HG03342 (cell line): ENCODE data around the gene TMEM82.
"Not testable (repeated sequence)": the region's sequence is repeated elsewhere in the genome, so short reads cannot be mapped to it uniquely, and the experiment has no call there.

Experiments
- ATAC-seq: cut with Tn5 transposase; IDR thresholded peaks from one replicate; pipeline ENCODE4 v1.9.1; 2021; ENCODE audit warnings: mild to moderate bottlenecking, moderate library complexity; ENCODE audit not compliant: unreplicated experiment

TMEM82 gene

DNA sequence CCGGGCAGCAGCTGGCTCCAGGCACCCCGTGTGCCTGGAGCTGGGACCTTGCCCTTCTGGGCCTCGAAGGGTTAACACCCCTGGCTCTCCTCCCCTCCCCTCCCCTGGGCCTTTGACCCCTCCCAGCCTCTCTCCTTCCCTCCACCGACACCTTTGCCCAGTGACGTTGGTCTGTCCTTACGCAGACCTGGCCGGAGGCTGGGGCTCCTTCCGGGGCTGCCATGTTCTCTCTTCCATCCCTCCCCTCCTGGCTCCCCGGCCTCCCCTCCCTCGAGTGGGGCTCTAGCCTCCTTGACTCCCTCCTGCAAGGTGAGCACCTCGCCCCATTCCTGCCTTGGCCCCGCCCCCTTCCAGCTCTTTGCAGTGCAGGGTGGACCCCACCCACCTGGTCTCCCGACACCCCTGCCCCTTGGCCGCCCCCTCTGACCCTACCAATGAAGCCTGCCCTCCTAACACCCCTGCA is at the start of gene TMEM82:
TMEM82 (plus strand) TSS at position 161 of the 463 bp plus-strand sequence; CDS start at position 222, 61 bp downstream.
- no peak for ATAC-seq

DNA sequence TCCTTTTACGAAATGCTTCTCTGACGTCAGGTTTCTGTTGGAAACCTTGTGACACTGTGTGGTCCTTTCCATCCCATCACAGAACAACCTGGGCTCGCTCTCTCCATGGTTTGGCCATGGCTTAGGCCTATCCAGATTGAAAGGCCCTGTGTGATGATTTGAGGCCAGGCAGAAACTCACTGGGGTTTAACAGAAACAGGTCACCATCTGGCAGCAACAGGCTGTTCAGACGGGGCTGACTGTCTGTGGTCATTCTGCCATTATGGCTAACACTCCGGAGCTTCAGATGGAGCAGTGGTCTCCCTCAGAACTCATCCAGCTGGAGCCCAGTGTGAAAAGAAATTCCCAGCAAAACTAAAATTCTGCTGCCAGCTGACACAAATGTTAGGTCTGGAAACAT is 48.9 kb upstream of the TMEM82 start:
- no peak for ATAC-seq

DNA sequence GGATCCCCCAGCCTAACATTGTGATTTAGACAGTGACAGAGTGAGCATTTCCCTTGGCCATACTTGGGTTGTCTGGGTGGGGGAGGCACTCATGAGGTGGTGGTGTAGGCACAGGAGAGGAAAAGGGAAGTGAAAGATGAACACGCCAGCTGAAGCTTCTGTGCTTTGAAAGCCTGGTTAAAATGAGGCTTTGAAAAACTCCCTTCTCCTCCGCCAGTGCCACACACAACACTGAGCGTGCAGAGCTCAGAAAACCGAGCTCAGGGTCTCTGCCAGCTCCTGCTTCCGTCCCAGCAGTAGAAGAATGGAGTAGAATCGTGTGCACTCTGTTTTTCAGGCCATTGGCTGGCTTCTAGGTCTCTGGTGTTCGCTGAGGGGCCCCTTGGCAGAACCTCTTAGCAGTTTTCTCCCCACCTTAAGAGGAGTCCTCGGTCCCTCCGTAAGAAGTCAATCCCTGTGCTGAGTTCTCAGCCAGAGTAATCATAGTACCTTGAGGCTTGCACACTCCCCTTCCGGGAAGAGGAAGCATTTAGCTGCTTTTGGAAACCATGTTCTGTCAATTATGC is 45.3 kb upstream of the TMEM82 start:
- peak; percentile 91 for ATAC-seq

DNA sequence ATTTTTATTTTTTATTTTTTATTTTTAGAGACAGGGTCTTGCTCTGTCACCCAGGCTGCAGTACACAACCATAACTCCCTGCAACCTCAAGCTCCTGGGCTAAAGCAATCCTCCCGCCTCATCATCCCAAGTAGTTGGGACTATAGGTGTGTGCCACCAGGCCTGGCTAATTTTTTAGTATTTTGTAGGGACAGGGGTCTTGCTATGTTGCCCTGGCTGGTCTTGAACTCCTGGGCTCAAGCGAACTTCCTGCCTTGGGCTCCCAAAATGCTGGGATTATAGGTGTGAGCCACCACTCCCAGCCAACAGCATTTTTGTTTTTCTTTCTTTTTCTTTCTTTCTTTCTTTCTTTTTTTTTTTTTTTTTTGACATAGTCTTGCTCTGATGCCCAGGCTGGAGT is 44.1 kb upstream of the TMEM82 start:
- ATAC-seq, result no peak

DNA sequence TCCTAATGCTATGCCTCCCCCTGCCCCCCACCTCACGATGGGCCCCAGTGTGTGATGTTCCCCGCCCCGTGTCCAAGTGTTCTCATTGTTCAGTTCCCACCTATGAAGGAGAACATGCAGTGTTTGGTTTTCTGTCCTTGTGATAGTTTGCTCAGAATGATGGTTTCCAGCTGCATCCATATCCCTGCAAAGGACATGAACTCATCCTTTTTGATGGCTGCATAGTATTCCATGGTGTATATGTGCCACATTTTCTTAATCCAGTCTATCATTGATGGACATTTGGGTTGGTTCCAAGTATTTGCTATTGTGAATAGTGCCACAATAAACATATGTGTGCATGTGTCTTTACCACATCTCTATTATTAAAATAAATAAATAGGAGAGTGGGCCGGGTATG is 43.0 kb upstream of the TMEM82 start:
- not testable (repeated sequence) for ATAC-seq

DNA sequence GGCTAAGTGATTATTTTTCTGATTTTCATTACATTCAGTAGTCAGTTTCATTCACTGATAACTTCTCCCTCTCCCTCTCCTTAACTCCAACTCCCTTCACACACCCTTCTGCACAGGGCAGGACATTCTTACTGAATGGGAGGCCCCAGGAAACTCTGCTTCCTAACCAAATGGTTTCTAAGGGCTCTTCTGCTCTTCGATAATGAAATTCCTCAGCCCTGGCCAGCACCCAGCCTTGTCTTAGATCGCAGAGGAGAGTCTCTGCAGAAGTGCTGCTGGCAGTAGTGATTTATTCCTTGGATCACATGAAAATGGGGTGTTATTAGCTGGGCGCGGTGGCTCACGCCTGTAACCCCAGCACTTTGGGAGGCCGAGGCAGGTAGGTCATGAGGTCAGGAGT is 41.8 kb upstream of the TMEM82 start:
- no peak for ATAC-seq

DNA sequence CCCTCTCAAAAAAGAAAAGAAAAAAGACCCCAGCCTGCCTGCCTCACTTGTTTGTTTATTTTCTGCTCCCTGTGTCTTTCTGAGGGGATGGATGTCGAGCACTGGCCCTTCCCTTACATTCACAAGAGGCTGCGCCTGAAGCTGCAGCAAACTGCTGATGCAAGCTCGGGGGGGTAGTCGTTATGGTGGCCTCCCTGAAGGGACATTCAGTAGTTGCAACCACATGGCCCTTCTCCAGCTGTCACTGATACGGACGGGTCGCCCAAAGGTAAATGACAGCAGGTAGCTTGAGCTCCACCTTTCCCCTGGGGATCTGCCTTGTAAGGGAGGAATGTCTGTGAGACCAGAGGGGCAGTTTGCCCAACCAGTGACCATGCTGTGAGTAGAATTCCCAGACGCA is 40.5 kb upstream of the TMEM82 start:
- ATAC-seq, result no peak

DNA sequence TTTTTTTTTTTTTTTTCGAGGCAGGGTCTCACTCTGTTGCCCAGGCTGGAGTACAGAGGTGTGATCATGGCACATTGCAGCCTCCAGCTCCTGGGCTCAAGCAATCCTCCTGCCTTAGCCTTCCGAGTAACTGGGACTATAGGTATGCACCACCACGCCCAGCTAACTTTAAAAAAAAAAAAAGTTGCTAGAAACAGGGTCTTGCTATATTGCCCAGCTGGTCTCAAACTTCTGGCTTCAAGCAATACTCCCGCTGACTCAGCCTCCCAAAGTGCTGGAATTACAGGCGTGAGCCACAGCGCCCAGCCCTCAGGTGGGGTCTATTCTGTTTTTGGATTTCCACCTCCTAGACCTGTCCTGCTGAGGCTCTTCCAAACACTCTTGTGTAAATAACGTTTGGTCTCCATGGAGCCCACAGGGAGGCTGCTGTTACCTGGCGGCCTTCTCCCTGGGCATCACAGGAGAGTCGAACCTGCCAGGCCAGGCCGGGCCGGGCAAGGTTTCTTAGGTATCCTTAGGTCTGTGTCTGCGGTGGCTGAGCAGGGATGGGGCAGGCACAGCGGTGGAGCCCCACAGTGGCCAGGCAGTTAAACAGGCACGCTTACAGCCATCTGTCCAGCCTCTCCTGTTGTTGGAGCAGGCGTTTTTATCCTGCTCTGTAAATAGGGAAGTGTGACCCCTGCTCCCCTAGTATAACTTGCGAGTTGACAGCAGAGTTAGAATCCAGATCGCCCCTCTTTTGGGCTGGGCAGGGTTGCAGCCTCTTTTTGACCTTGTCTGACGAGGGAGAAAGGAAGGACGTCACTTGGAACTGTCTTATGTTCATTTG is 39.4 kb upstream of the TMEM82 start:
- ATAC-seq, result no peak

DNA sequence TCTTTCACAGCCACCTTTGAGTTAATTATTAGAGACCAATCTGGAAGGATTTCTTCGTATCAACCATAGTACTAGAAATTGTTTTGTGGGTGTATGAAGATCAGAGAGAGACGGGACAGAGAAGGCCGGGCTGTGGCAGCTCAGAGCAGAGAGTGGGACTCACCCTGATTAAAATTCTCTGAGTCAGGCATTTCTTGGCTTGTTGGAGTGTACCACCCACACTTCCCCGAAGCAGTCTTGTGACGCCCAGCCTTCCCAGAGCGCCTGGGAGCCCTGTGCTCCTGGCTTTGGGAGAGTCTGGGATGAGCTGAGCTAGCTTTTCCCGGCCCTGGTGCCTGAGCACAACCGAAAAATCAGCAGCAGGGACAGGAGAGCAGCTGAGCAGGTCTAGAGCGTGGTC is 38.7 kb upstream of the TMEM82 start:
- ATAC-seq, result no peak

DNA sequence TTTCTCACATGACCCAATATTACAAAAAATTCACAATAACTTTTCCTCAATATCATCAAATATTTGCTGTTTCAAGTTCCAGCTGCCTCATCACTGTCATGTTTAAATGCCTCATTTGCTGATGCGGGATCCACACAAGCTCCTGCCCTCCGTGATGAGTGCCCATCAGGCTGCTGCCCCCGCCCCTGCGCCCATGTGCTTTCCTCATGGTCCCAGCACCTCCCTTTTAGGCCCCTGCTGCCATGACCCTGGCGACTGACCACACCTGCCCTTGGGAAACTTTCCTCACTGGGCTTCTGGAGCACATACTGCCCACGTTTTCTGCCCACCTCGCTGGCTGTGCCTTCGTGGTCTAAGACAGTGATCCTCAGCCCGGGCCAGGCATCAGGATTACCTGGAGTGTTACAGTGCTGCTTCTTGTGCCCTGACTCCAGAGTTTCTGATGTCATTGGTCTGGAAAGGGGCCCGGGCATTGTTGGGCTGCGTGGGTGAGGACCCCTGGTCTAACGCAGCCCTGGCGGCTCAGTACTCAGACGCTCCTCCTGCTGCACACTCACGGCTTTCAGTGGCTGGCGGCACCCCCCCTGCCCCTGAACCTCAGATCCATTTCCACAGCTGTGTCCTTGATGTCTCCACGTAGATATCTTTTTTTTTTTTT is 37.6 kb upstream of the TMEM82 start:
- no peak for ATAC-seq

DNA sequence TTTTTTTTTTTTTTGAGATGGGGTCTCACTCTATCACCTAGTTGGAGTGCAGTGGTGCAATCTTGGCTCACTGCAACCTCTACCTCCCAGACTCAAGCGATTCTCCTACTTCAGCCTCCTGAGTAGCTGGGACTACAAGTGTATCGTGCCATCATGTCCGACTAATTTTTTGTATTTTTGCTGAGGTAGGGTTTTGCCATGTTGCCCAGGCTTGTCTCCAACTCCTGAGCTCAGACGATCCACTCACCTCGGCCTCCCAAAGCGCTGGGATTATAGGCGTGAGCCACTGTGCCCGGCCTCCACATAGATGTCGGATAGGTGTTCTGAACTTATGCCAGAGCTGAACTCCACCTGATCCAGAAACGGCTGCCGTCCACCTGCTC is 37.1 kb upstream of the TMEM82 start:
- no peak for ATAC-seq

DNA sequence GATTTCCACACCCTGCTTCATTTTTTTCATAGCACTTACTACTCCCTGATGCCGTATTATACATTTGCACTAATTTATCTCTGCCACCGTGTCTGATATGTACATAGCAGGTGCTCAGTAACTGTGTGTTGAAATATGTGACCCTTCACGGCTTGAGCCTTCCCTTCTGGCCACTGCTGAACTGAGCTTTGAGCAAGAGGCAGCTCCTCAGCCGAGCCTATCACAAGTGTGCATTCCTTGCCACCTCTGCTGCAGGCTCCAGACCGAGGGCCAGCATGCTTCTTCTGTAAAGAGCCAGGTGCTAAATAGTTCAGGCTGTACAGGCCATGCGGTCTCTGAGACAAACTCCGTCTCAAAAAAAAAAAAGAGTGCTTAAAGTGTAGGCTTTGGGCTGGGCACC is 35.5 kb upstream of the TMEM82 start:
- ATAC-seq, result no peak

DNA sequence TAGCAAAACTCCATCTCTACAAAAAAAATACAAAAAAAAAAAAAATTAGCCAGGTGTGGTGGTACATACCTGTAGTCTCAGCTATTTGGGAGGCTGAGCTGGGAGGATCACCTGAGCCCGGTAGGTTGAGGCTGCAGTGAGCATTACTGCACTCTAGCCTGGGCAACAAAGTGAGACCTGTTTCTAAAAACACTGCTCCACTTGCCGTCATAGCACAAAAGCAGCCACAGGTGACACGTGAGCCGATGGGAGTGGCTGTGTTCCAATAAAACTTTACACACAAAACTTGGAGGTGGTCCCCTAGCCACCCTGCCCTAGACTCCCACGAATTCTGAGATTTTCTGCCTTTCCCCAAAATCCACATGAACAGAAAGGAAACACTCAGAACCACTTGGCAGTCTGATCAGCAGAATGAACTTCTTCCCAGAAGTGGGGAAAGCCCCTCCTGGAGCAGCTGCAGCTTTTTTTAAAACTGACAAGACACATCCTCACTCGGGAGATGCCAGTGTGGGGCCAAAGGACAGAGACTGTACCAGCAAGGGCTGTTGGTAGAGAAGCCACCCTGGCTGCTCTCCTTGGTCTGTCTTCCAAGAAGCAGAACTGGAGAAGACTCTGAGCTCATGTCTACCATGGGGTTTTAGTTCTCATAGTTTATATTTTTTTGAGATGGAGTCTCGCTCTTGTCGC is 34.9 kb upstream of the TMEM82 start:
- no peak for ATAC-seq

DNA sequence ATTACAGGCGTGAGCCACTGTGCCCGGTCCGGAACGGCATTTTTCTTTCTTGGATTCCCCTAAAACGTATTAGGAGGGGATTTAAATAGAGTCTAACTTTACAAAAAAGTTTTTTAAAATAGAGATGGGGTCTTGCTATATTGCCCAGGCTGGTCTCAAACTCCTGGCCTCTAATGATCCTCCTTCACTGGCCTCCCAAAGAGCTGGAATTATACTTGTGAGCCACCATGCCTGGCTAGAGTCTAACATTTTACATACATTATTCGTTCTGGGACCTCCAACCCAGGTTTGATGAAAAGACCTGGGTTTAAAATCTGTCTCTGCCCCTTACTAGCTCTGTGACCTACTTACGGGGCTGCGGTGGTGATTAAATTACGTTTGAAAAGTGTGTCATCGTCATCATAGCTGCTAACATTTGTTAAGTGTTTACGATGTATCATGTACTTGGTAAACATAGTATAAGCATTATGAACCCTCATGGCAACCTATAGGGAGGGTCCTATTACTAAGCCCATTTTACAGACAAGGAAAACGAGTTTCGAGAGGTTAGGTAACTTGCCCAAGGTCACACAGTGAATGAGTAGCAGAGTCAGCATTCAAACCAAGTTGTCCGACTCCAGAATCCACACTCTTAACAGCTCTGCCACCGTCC is 33.7 kb upstream of the TMEM82 start:
- no peak for ATAC-seq

DNA sequence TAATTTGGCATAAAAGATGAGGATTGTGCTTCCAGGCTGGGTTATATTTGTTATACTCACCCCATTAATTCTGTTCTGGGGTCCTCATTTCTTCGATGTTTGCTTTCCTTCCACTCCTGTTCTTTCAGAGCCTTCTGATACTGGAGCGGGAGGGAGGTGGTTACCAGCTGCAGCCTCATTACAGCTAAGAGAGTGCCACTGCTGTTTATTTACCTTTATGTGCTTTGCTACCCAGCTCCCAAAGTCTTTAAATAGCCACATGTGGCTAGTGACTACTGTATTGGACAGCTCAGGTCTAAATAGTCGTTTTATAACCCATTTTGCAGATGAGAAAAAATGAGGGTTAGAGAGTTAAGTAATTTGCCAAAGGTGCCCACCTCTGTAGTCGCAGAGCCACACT is 33.1 kb upstream of the TMEM82 start:
- no peak for ATAC-seq

DNA sequence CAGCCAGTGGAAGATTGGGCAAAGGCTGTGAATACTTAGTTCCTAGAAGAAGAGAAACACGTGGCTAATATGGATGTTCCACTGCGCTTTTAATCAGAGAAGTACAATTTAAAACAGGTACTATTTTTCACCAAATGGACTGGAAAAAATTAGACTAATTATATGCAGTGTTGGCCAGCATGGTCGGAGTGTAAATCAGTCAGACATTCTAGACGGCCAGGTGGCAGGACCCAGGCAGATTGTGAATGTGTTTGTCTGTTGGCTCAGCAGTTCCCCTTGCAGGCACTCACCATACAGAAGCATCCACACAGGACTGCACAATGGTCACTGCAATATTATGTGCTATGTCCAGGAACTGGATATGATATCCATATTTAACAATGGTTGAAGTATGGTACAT is 30.1 kb upstream of the TMEM82 start:
- no peak for ATAC-seq

DNA sequence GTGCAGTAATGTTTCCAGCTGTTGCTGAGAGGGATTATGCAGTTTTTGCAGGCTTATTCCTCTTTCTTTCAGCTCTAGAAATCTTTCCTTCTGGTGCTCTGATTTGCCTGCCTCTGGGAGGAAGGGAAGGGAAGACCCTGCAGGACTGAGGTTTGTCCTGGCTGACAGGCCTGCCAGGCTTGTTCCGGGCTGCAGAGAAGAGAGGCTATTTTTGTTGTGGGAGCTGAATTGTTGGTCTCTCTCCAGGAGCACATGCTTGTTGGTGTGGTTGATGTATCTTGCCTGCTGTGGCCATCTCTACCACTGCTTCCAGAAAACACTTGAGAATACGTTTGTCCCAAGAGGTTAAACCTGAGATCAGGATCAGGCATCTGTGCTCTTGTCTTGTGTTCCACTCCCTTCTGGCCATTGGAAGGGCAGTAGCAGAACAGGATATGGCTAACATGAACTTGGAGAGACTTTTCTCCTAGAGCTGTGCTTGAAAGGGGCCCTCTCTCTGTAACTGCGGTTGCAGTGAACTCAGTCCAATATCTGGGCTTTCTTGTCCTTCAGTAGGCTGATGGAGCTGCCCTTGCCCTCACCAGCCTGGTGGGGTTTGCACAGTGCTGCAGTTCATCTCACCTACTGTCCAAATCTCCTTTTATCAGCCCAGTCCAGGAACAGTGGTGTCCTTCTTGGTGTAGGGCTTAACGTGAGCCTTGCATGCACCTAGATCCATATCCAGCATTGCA is 27.7 kb upstream of the TMEM82 start:
- ATAC-seq, result no peak

DNA sequence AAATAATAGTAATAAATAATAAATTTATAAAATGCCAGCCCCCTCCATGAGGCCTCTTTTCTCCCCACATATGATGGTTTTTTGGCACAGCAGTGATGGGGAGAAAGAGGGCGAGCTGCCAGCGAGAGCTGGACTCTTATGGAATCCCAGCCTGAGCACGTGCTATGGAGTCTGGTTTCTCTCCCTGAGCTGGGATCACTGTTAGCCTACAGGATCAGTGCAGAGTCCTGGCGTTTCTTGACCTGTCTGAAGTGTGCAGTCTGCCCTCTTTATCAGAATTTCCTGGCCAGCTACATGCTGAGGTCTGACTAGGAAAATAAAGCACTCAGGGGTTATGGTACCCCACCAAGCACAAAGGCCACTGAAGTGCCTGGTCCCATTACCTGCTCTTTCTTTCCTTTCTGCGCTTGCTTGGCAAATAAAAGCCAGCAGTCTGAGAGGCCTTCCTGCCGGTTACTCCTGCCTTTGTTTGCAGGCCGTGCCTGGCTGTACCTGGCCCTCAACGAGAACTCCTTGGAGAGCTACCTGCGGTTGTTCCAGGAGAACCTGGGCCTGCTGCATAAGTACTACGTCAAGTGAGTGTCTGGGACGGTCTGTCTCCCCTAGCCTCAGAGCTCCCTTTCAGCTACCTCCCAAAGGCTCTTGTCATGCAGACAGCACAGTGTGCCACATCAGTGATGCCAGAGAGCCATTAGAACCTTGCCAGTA is 24.7 kb upstream of the TMEM82 start:
- no peak for ATAC-seq

DNA sequence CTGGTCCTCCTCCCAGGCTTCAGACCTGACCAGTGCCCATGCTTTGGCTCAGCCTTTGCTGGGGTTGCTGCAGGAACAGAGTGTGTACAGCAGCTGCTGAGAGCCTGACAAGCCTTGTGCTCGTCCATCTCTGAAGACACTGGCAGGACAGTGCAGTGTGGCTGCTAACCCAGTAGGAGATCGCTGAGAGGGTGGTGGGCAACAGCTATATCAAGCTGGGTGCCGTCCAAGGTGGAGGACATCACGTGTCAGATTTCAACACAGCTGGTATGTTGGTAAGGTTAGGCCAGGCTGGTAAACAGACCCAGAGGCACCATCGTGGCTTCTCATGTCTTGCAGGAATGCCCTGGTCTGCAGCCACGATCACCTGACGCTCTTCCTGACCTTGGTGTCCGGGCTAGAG is 24.1 kb upstream of the TMEM82 start:
- ATAC-seq, result no peak
